Caco-2 (cell line): ENCODE data around the gene IL10RB. TPM values are rescaled to one million over a fixed set of nuclear protein-coding genes. Genes with fewer than 3 reads are reported as not detected.

ENCODE experiments used
- BruUV-seq: library from RNA; stranded (reverse); fragments of 400-500 nt; replicated peaks from 2 replicates; lab custom pipeline; 2021; lab: Mats Ljungman, UMichigan
- CTCF ChIA-PET: fragments of 300-600 bp; sonication (Branson Sonifier 250); formaldehyde crosslinking; loops from one replicate; lab custom pipeline; 2022; ENCODE audit warnings: antibody characterized with exemption; lab: Charles Lee
- POLR2A ChIA-PET: fragments of 300-600 bp; sonication (Branson Sonifier 250); formaldehyde crosslinking; loops from one replicate; lab custom pipeline; 2022; ENCODE audit warnings: antibody characterized with exemption; lab: Charles Lee
- DNase-seq, 2 experiments: peaks; one replicate each; pipeline versions ENCODE4 v3.0.0 to v3.0.0-alpha.2; 2020 to 2022
- H3K27me3 ChIP-seq: replicated peaks from 2 replicates; pipeline ENCODE4 v1.6.0; 2011; ENCODE audit warnings: low read length; ENCODE audit not compliant: control insufficient read depth, insufficient read depth
- H3K36me3 ChIP-seq: 2 replicates; pipeline ENCODE4 v1.5.1; 2011; ENCODE audit warnings: low read length; ENCODE audit not compliant: control insufficient read depth, insufficient read depth
- H3K4me1 ChIP-seq: fragments of 250-450 bp; sonication (Bioruptor Pico); 2 replicates; pipeline ENCODE4 v1.5.1; 2020; ENCODE audit warnings: mild to moderate bottlenecking
- H3K4me3 ChIP-seq: 2 replicates; pipeline ENCODE4 v1.5.1; 2011; ENCODE audit warnings: low read depth, mild to moderate bottlenecking, control low read depth, low read length
- H3K9me3 ChIP-seq: fragments of 250-450 bp; sonication (Bioruptor Pico); 2 replicates; pipeline ENCODE4 v1.5.1; 2020; ENCODE audit warnings: mild to moderate bottlenecking, moderate library complexity
- H3K27ac Mint-ChIP-seq: one replicate; pipeline ENCODE4 v1.8.0; 2022; ENCODE audit warnings: mixed read lengths; ENCODE audit not compliant: unreplicated experiment
- H3K27me3 Mint-ChIP-seq: one replicate; pipeline ENCODE4 v1.8.0; 2022; ENCODE audit warnings: mixed read lengths; ENCODE audit not compliant: insufficient read depth, unreplicated experiment
- H3K36me3 Mint-ChIP-seq: one replicate; pipeline ENCODE4 v1.8.0; 2022; ENCODE audit warnings: mild to moderate bottlenecking, mixed read lengths; ENCODE audit not compliant: insufficient read depth, unreplicated experiment
- H3K4me1 Mint-ChIP-seq: one replicate; pipeline ENCODE4 v1.8.0; 2022; ENCODE audit warnings: low read depth, mixed read lengths; ENCODE audit not compliant: unreplicated experiment
- H3K4me3 Mint-ChIP-seq: one replicate; pipeline ENCODE4 v1.8.0; 2022; ENCODE audit warnings: mild to moderate bottlenecking, moderate library complexity, mixed read lengths; ENCODE audit not compliant: unreplicated experiment
- H3K9me3 Mint-ChIP-seq: one replicate; pipeline ENCODE4 v1.8.0; 2022; ENCODE audit warnings: mixed read lengths; ENCODE audit not compliant: unreplicated experiment
- CTCF ChIP-seq, 2 experiments: fragments of 200-600 bp in 1 of 2; IDR thresholded peaks; 1 replicate in 1 of 2; 2 replicates in 1 of 2; pipeline versions ENCODE4 v1.5.1 to v1.8.0; 2011 to 2022; ENCODE audit warnings: antibody characterized with exemption in 1 of 2, control low read depth in 1 of 2, inconsistent platforms in 1 of 2, low read depth in 1 of 2, low read length in 1 of 2, mild to moderate bottlenecking in 1 of 2, moderate library complexity in 1 of 2; ENCODE audit not compliant: insufficient read depth in 1 of 2, severe bottlenecking in 1 of 2, unreplicated experiment in 1 of 2
- intact Hi-C: fragments of 100-400 bp; cut with micrococcal nuclease; formaldehyde crosslinking; loops from one replicate; pipeline ENCODE4 v1.10.0; 2022; ENCODE audit not compliant: unreplicated experiment
- total RNA-seq: library from RNA; stranded (reverse); gene quantifications from 2 replicates; pipeline ENCODE4 v1.2.3, GENCODE V29; 2022

IL10RB gene
- total RNA-seq, 1 experiment from 2014 or later, result 13.1 TPM

DNA sequence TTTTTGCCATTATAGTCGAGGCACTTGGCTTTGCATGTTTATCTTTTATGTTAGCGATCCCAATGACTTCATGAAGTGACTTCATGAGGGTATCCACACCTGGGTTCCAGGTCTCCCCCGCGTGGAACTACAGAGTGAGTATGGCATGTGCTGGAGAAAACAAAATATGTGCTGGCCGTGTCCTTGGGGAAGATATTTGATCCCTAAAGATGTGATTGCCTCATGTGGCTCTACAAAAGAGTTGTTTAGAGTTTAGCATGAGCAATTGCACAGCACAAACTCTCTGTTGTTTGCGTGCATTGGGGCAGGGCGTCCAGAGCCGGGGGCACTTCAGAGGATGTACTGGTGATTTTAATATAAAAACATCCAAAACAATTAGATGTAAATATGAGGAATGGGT lies 4.8 kb downstream of the IL10RB start:
- BruUV-seq, result no TSS peak
- H3K36me3 ChIP-seq, result no peaks in the 10 kb centered on the region
- H3K27me3 Mint-ChIP-seq, result no peaks in the 10 kb centered on the region
- H3K27ac Mint-ChIP-seq, result no peak overlapping the region
- H3K4me3 ChIP-seq, result no peak overlapping the region
- intact Hi-C loops, result loop anchor here (10.0 kb wide), 1 partner anchor 316 kb away; no protein-coding TSS in a partner anchor
- H3K27me3 ChIP-seq, result no peaks in the 10 kb centered on the region
- no peak for DNase-seq
- no peaks in the 10 kb centered on the region for H3K9me3 ChIP-seq
- H3K36me3 Mint-ChIP-seq, result peaks cover 26% of the 10 kb centered on the region
- peaks cover 6% of the 10 kb centered on the region; the same call in 1 of the 2 replicates for H3K4me1 ChIP-seq
- no peaks in the 10 kb centered on the region for H3K9me3 Mint-ChIP-seq
- no peak overlapping the region for H3K4me3 Mint-ChIP-seq
- POLR2A ChIA-PET, result no interaction called here
- CTCF ChIA-PET, result no interaction called here
- TF ChIP-seq CTCF (IDR thresholded peaks at IDR 0.05; ENCODE audit: insufficient read depth in 1 of 2, low read depth in 1 of 2, low read length in 1 of 2, severe bottlenecking in 1 of 2, unreplicated experiment in 1 of 2), result no peak
- H3K4me1 Mint-ChIP-seq, result peaks cover 24% of the 10 kb centered on the region

DNA sequence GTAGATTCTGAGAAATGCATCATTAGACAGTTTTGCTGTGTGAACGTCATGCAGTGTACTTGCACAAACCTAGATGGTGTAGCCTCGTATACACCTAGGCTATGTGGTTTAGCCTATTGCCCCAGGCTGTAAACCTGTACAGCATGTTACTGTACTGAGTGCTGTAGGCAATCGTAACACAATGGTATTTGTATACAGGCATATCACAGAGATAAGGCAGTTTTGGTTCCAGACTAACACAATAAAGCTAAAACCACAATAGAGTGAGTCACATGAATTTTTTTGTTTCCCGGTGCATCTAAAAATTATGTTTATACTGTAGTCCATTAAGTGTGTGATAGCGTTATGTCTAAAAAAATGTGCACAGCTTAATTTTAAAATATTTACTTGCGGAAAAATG lies 6.9 kb downstream of the IL10RB start:
- no peaks in the 10 kb centered on the region for H3K36me3 ChIP-seq
- Mint-ChIP-seq H3K4me3 (no peak overlapping the region), H3K4me1 (peaks cover 10% of the 10 kb centered on the region)

DNA sequence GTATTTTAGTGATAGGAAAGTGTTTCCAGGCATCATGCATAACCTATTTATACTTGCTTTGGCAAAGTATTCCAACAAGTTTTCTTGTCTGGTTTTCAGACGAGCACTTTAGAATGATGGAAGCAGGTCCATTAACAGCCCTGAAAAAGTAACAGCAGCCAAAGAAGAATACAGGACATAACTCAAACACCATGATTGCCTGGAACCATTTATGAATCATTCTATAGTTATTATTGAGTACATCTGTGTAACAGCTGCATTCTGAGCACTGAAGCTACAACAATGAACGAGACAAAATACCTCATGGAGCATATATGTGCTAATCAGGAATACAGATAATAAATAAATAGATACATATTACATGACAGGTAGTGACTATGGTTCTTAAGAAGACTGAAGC lies 12.6 kb downstream of the IL10RB start:
- no peaks in the 10 kb centered on the region for H3K27me3 Mint-ChIP-seq
- BruUV-seq, result no TSS peak
- Histone ChIP-seq H3K9me3 (0 out of 2 replicates have a peak, but pooled peaks cover 3% of the 10 kb centered on the region), H3K27me3 (no peaks in the 10 kb centered on the region), H3K4me1 (no peaks in the 10 kb centered on the region), H3K4me3 (no peak overlapping the region), H3K36me3 (no peaks in the 10 kb centered on the region)
- ChIA-PET POLR2A (no interaction called here), CTCF (no interaction called here)
- peaks cover 8% of the 10 kb centered on the region for H3K36me3 Mint-ChIP-seq
- TF ChIP-seq CTCF (IDR thresholded peaks at IDR 0.05; ENCODE audit: insufficient read depth in 1 of 2, low read depth in 1 of 2, low read length in 1 of 2, severe bottlenecking in 1 of 2, unreplicated experiment in 1 of 2), result no peak
- no peak for DNase-seq
- H3K4me1 Mint-ChIP-seq, result no peaks in the 10 kb centered on the region
- no peak overlapping the region for H3K4me3 Mint-ChIP-seq
- intact Hi-C loops, result loop anchor here (10.0 kb wide), 1 partner anchor 324 kb away; no protein-coding TSS in a partner anchor
- H3K27ac Mint-ChIP-seq, result no peak overlapping the region
- H3K9me3 Mint-ChIP-seq, result peaks cover 18% of the 10 kb centered on the region

More for the DNA sequence above, 6.9 kb downstream of the IL10RB start:
- CTCF ChIA-PET, result no interaction called here
- no peak for DNase-seq
- no TSS peak for BruUV-seq
- Mint-ChIP-seq H3K9me3 (peaks cover 9% of the 10 kb centered on the region), H3K27me3 (no peaks in the 10 kb centered on the region), H3K27ac (no peak overlapping the region), H3K36me3 (peaks cover 23% of the 10 kb centered on the region)
- Histone ChIP-seq H3K4me3 (no peak overlapping the region), H3K27me3 (no peaks in the 10 kb centered on the region), H3K4me1 (peaks cover 3% of the 10 kb centered on the region; the same call in 1 of the 2 replicates), H3K9me3 (no peaks in the 10 kb centered on the region)
- POLR2A ChIA-PET, result no interaction called here
- no peak for TF ChIP-seq CTCF (IDR thresholded peaks at IDR 0.05; ENCODE audit: insufficient read depth in 1 of 2, low read depth in 1 of 2, low read length in 1 of 2, severe bottlenecking in 1 of 2, unreplicated experiment in 1 of 2)
- intact Hi-C loops, result loop anchor here (10.0 kb wide), 1 partner anchor 318 kb away; no protein-coding TSS in a partner anchor
